ENCODE measurements around the gene IKBKG. TPM values are rescaled to one million over a fixed set of nuclear protein-coding genes. Genes with fewer than 3 reads are reported as not detected.

Gene IKBKG
- total RNA-seq, 1 experiment from 2014 or later: 24.0 TPM

- Histone ChIP-seq H3K9me3 (ENCODE audit: control insufficient read depth in 1 of 2, insufficient read depth in 1 of 2, low read depth in 1 of 2, low read length in 2 of 2) (no peaks in the 10 kb centered on the region), H3K4me2 (ENCODE audit: low read length) (peak within 1 kb of the TSS; percentile 90), H3K79me2 (ENCODE audit: insufficient read depth, low read length) (peaks cover 50% of the 10 kb centered on the region), H3K9ac (ENCODE audit: low read length) (peak within 1 kb of the TSS; percentile 92), H3K4me3 (replicated peaks in 1 of 2; ENCODE audit: low read depth in 1 of 2, low read length in 2 of 2) (peak within 1 kb of the TSS; percentile 83 to 96), H3K4me1 (ENCODE audit: control insufficient read depth in 1 of 2, insufficient read depth in 2 of 2, low read length in 2 of 2) (peaks cover 20 to 26% of the 10 kb centered on the region in 2 experiments), H4K20me1 (ENCODE audit: insufficient read depth) (no peaks in the 10 kb centered on the region), H3K9me2 (ENCODE audit: insufficient read depth) (no peaks in the 10 kb centered on the region), H3K36me3 (ENCODE audit: control insufficient read depth in 1 of 2, insufficient read depth in 2 of 2, low read length in 2 of 2) (0 out of 4 replicates have a peak, but pooled peaks cover 0 to 4% of the 10 kb centered on the region in 2 experiments), H3K27me3 (ENCODE audit: insufficient read depth, low read length) (no peaks in the 10 kb centered on the region), H3K27ac (ENCODE audit: low read depth, low read length) (peak within 1 kb of the TSS; percentile 74), H2AFZ (ENCODE audit: low read depth, low read length, poor library complexity, severe bottlenecking) (no peak within 1 kb of the TSS)
- peak; percentile 71 for TF ChIP-seq POLR2AphosphoS5 (IDR thresholded peaks at IDR 0.05; ENCODE audit: low read depth, low read length)
- no peak for TF ChIP-seq RAD21 (IDR thresholded peaks at IDR 0.05; ENCODE audit: low read depth)
- TF ChIP-seq POLR2A (IDR thresholded peaks at IDR 0.05; ENCODE audit: borderline replicate concordance, extremely low read depth, insufficient read depth, insufficient read length): peak; percentile 40
- TF ChIP-seq CTCF (IDR thresholded peaks at IDR 0.05 in 2 of 3, conservative IDR thresholded peaks at IDR 0.05 in 1 of 3; ENCODE audit: borderline replicate concordance in 1 of 3, insufficient read depth in 1 of 3, low read depth in 2 of 3, low read length in 2 of 3): no peak
- TF ChIP-seq CEBPB (IDR thresholded peaks at IDR 0.05; ENCODE audit: low read depth): no peak
- TF ChIP-seq SRF (IDR thresholded peaks at IDR 0.05; ENCODE audit: low read depth): no peak
- no peak for TF ChIP-seq ZBTB33 (IDR thresholded peaks at IDR 0.05; ENCODE audit: extremely low read depth, insufficient replicate concordance, low read length)
- TF ChIP-seq, protein P1, sequence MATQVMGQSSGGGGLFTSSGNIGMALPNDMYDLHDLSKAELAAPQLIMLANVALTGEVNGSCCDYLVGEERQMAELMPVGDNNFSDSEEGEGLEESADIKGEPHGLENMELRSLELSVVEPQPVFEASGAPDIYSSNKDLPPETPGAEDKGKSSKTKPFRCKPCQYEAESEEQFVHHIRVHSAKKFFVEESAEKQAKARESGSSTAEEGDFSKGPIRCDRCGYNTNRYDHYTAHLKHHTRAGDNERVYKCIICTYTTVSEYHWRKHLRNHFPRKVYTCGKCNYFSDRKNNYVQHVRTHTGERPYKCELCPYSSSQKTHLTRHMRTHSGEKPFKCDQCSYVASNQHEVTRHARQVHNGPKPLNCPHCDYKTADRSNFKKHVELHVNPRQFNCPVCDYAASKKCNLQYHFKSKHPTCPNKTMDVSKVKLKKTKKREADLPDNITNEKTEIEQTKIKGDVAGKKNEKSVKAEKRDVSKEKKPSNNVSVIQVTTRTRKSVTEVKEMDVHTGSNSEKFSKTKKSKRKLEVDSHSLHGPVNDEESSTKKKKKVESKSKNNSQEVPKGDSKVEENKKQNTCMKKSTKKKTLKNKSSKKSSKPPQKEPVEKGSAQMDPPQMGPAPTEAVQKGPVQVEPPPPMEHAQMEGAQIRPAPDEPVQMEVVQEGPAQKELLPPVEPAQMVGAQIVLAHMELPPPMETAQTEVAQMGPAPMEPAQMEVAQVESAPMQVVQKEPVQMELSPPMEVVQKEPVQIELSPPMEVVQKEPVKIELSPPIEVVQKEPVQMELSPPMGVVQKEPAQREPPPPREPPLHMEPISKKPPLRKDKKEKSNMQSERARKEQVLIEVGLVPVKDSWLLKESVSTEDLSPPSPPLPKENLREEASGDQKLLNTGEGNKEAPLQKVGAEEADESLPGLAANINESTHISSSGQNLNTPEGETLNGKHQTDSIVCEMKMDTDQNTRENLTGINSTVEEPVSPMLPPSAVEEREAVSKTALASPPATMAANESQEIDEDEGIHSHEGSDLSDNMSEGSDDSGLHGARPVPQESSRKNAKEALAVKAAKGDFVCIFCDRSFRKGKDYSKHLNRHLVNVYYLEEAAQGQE (IDR thresholded peaks at IDR 0.05; ENCODE audit: low read depth): no peak
- no peak for TF ChIP-seq EZH2phosphoT487 (IDR thresholded peaks at IDR 0.05; ENCODE audit: borderline replicate concordance)
- no peak for TF ChIP-seq YY1 (IDR thresholded peaks at IDR 0.05; ENCODE audit: extremely low read depth, insufficient replicate concordance, low read depth, low read length)
- TF ChIP-seq CBX3 (IDR thresholded peaks at IDR 0.05; ENCODE audit: low read depth): no peak
- TF ChIP-seq TCF7L2 (IDR thresholded peaks at IDR 0.05; ENCODE audit: borderline replicate concordance, extremely low read depth, insufficient read depth, insufficient read length): no peak
- RAD21 ChIA-PET (ENCODE audit: low non-redundant PET in 1 of 2, low total read pairs in 2 of 2, uncharacterized antibody in 2 of 2, unreplicated experiment in 2 of 2): no interaction called here
- ATAC-seq (peak; percentile 78), DNase-seq (ENCODE audit: low read depth, low spot score) (peak; percentile 6)
- no TSS peak for BruUV-seq (replicated peaks)
- CTCF ChIA-PET: no interaction called here
- POLR2A ChIA-PET: interaction anchor here (1.5 kb wide), 1 partner anchor 173 kb away, joined by 5 read pairs; no protein-coding TSS in a partner anchor
- intact Hi-C loops (cut with micrococcal nuclease): no loop called here
Measured at GRCh38 chrX:154546354-154547244, 821 bp upstream of the IKBKG start, which contains the start of gene G6PD. G6PD (minus strand) TSS chrX:154546846; CDS start chrX:154546155, 691 bp downstream.

Data from HCT116 (cell line).